ENCODE data around the gene CEMIP. TPM values are rescaled to one million over a fixed set of nuclear protein-coding genes. Genes with fewer than 3 reads are reported as not detected.

The CEMIP gene
- polyA plus RNA-seq, 1 donor = 6.7 TPM

DNA sequence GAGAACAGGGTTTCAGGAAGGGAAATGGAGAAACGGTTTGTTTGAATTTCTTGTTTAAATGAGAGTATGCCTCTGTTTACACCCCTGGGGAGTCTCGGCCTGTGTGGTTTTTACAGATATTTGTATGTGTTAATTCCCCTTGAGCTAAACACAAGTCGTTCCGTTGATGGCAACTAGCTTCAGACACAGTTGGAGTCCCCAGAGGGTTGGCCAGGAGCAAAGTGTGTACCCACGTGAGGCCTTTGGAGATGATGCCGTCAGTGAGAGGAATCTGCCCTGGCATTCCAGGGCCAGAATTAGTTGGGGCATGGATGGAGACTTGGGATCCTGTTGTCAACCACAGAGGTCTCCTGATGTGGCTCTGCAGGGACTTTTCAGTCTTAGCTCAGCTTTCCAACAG is 44.0 kb downstream of the CEMIP start:
- no peak for DNase-seq

DNA sequence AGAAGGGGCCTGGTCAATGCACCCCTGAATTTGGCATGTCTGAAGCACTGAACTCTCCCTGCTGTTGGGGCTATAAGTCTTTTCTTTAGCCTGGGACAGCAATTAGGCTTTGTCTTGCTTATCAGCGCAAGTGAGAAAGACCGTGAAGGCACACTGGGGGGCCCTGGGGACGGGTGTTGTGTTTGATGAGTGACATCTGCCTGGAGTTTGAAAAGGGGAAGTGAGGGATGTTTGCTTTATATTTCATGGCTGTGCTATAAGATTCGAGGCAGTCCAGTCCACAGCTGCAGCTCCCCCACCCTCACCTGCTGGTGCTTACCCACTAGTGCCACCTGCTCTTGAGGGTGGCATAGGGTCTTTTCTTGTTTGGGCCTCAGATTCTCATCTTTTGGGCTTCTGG is 44.8 kb downstream of the CEMIP start:
- no peak for DNase-seq

DNA sequence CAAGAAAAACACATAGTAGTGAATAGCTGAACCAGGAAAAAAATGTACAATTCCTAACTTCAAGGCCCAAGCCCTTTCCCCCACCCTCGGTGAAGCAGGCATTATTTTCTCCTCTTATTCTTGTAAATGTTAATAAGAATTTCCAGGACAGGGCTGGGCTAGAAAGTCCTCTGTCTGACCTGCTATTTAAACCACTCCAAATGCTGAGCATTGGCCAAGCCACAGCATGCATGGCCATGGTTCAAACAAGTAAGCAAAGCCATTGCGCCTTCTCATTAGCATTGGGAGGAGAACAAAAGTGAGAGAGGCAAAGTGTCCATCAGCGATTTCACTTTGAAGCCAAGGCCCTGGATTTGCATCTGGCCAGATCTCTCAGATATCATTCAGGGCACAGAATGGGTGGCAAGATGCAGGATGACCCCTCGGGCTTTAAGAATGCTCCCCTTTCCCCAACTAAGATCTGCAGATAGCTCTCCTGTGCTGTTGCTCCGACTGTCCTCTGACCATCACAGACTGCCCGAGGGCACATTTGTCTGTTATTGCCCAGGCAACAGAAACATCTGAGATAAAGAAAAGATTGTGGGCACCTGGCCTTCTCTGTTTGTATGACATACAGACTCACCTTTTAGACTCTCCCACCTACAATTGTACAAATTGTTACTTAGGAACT is 46.3 kb downstream of the CEMIP start:
- no peak for DNase-seq

DNA sequence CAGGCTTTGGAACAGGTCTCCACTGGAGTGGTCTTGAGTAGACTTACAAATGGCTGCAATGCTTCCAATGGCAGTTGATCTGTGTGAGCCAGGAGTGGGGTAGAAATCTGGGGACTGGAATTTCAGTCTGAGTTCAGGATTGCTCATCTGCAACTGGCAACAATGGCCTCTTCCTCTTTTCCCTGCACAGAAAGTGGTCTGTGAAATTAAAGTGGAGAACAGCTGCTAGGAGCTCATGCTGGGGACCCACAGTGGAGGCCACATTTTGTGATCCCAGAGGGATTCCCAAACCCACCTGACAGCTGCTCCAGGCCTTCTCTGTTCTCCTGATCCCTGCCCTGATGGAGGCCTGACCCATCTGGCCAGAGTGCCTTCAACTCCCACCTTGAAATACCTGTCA is 49.6 kb downstream of the CEMIP start:
- DNase-seq = no peak

DNA sequence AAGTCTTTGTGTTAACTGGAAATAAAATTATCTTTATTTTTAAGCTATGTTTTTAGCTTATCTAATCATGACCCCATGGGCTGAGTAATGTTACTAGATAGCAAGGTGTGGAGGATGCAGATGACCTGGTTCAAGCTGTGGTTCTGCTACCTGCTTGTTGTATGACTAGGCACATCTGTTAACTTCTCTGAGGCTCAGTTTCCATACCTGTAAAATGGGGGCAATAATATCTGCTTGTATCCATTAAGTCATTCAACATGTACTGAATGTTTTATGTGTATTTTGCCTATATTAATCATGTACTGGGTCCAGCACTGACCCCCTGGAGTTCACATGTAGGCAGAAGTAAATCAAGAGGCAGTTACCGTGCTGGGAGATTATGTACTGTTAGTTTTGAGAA is 51.5 kb downstream of the CEMIP start:
- no peak for DNase-seq

DNA sequence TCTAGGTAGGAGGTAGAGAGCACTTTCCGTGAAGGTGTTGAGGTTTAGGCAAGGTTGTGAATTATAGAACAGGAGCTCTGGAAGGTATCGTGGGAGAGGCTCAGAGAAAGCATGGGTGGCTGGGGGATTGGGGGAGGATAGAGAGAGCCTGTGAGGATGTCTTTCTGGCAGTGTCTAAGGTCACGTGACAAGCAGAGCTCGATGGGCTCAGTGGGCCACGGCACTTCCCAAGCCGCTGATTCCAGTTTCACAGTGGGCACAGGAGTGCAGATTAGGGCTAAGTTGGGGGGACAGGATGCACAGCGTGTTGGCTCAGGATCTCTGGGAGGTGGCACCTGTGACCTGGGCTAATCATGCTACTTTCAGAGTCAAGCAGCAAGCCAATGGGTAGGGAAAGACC is 52.0 kb downstream of the CEMIP start:
- no peak for DNase-seq

DNA sequence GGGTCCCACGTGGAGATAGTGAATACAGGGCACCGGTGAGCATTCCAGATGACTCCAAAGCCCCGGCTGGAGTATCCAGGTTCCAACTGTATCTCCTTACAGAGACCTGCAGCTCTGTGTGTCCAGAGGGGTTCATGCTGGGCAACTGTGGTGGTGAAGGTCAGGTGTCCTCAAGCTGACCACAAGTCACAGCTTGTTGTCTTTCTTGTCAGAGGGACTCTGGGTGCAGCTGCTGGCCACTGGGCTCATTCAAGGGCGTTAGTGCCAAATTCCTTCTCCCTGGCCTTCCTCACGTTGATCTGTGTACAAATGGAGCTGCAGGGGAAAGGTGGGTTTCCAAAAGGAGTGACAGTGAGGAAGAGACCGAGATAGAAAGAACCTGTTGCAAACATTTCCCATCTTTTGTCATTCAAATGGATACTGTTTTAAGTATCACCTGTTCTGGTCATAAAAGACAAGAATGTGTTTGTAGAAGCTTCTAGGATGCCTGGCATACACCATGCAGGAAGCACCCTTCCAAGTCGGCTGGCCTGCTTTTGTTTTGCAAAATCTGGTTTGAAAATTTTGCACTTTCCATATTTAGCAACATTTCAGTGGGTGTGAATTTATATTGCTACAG is 52.5 kb downstream of the CEMIP start:
- DNase-seq = no peak

DNA sequence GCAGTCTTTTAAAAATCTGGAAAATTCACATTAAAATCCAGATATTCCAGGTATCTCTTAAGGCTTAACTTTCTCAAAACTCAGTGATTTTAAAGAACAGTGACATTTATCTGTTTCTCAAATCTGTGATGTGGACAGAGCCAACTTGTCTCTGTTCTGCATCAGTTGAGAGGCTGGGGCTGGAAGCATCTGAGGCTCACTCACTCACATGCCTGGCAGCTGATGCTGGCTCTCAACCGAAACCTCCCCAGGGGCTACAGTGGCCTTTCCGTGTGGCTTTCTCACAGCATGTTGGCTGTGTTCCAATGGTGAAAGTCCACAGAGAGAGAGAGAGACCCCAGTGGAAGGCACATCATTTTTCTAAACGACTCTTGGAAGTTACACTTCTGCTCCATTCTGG is 53.5 kb downstream of the CEMIP start:
- DNase-seq = no peak

DNA sequence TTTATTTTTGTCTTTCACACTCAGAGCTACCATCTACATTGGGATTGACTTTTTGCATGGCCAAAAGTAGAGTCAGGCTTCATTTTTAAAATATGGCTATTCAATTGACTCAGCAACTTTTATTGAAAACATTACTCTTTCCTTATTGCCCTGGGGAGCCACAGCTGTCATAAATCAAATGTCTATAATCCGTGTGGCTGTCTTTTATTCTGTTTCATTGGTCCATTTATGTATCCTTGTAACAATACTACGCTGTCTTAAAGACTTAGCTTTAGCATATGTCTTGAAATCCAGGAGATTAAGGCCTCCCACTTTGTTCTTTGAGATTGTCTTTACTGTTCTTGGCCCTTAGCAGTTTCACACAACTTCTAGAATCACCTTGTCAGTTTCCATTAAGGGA is 55.2 kb downstream of the CEMIP start:
- DNase-seq = no peak

DNA sequence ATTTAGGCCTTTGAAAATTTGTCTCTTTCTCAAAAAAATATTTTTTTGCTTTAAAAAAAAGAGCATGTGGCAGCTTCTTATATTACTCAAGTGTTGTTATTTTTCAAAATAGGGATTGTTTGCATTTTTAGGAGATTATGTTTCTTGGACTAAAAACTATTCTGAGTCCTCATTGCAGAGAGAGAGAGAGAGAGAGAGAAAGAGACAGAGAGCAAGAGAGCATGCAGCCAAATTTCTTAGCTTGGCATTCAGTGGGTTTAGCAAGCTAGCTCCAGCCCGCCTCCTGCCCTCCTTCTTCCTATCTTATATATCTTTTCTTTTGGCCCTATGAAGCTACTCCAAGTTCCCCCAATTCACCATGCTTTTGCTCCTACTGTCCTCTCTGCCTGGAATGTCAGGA is 55.7 kb downstream of the CEMIP start:
- no peak for DNase-seq

DNA sequence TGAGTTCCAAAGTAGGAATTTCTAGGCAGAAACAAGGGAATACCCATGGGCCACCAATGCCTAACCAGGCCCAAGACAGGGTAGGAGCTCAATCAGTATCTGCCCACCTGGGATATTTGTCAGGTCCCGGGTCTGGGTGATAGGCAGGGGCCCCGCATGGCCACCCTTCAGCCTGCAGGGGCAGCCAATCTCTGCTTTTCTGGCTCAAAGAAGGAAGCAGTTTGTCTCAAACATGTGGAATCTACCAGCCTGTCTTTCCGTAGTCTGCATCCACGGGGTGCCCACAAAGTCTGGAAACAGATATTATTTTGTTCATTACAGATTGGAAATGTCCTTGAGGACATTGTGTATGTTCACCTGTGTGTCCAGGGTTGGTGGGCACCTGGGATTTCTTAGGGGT is 56.2 kb downstream of the CEMIP start:
- DNase-seq = no peak

DNA sequence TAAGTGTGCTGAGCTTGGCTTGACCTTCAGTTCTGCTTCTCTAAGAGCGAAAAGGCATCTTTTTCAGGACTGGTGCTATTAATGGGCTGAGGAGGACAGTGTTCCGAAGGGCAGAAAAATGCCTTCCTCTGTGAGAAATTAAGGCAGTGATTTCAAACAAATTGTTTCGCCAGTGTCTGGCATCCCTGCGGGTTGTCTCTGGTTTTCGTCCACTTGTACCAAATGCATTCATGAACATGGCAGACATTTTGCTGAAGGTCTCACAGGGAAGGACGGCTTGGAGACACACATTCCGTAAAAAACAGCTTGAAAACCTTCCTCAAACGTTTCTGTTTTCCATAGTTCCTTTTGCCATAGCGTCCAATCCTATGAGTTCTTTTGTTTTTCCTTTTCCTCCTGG is 57.1 kb downstream of the CEMIP start:
- DNase-seq = no peak

DNA sequence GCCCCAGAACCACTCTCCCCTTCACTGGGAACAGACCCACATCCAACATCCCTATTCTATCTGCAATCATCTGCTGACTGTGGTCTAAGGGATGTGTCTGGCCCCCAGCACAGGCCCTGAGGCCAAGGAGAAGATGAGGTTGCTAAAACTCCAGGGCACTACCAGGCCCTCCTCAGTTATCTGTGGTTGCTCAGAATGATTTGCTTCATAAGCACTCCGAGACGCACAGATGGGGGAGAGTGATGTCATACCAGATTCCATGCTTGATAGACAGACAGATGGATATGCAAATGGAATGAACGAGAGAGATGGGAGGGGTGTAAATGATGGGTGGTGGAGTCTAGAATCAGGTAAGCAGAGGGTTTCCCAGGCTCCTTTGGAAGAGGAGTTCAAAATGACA is 57.8 kb downstream of the CEMIP start:
- DNase-seq = no peak

DNA sequence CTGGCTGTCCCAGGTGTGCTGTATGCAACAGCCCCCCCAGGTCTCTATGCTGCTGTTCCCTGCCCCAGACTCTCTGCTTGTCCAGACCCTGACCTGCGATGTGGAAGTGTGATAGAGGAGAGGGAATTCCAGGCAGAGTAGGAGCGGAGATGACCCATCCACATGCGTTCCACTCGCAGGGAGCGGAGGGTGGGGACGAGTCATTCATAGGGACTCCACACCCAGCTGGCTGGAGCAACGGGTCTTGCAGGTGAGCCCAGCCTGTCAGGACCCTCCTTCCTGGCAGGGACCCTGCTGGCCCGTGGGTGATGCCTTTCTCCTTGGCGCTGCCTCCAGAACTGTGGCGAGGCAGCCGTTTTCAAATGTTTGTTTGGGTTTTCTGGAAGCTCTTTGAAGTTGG is 58.8 kb downstream of the CEMIP start:
- DNase-seq = no peak

DNA sequence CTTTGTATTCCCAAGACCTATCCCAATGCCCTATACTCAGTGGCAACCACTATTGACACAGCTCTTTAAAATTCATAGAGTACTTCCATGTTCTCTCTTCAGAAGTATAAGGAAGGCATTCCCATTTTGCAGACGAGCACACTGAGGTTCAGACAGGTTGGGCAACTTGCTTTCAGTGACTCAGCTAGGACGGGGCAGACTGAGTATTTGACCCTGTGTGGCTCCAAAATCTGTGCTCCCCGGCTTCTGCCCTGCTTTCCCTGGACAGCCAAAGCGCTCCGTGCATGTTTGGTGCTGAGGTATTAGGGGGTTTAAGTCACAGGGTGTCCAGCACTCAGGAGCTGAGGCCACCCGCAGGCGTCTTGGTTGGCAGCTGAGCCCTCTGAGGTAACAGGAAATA is 59.5 kb downstream of the CEMIP start:
- no peak for DNase-seq

DNA sequence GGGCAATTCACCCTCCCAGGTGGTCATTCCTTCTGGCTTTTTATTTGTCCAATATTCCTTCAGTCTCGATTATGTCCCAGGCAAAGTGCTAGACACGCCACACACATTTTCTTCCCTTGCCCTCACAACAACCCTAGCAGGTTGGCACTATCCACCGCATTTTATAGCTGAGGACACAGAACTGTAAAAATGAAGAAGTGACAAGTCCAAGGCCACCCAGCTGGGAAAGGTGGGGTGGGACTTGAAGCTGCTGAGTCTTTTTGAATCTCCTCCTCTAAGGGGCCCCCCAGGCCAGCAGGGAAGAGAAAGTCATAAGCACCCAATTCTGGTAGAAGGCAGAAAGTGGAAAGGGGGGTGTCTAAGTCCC is 60.6 kb downstream of the CEMIP start:
- no peak for DNase-seq

DNA sequence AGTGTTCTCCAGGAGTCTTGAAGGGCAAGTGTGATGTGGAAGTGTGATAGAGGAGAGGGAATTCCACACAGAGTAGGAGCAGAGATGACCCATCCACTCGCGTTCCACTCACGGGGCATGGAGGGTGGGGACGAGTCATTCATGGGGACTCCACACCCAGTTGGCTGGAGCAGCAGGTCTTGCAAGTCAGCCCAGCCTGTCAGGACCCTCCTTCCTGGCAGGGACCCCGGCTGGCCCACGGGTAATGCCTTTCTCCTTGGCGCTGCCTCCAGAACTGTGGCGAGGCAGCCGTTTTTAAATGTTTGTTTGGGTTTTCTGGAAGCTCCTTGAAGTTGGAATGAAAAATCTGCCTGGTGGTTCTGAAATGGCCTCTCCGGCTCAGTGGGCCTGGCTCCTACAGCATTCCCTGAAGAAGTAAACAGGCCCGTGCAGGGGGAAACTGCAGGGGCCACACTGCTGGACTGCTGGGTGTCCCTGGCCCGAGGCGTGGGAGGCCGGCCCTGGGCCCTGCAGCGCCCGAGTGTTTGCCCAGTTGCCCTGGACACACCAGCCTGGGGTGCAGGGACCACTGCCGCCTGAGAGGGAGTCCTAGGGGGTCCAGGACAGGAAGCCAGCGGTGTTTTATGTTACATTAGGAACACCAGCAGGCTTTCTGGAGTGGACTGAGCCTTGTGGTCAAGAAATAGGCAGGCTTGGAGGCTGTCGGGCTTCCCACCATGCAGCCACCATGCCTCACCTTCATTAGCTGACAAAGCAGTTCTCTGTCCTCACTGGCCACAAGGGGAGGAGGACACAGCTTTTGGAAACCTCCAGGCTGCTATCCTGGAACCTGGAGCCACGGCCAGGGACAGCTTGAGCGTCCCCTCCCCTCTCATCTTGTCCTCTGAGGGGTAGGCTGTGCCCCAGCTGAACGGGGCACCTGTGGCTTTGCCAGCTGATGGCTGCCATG is 61.3 kb downstream of the CEMIP start:
- DNase-seq = no peak

DNA sequence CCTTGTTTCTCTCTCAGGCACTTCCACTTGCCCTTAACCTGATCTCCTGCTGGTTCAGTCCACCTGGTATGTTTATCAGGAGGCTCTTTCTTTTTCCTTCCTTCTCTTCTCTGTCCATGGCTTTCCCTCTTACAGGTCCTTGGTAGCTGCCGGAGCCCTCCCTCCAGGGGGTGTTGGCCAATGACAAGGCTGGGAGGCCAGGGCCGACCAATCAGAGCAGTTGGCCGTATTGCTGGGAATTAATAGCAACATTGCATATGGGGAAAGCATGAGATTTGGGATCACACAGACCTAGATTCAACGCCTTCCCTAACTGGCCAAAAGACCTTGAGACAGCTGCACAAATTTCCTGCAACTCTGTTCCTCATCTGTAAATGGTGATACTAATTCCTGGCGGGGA is 62.4 kb downstream of the CEMIP start:
- DNase-seq = no peak

DNA sequence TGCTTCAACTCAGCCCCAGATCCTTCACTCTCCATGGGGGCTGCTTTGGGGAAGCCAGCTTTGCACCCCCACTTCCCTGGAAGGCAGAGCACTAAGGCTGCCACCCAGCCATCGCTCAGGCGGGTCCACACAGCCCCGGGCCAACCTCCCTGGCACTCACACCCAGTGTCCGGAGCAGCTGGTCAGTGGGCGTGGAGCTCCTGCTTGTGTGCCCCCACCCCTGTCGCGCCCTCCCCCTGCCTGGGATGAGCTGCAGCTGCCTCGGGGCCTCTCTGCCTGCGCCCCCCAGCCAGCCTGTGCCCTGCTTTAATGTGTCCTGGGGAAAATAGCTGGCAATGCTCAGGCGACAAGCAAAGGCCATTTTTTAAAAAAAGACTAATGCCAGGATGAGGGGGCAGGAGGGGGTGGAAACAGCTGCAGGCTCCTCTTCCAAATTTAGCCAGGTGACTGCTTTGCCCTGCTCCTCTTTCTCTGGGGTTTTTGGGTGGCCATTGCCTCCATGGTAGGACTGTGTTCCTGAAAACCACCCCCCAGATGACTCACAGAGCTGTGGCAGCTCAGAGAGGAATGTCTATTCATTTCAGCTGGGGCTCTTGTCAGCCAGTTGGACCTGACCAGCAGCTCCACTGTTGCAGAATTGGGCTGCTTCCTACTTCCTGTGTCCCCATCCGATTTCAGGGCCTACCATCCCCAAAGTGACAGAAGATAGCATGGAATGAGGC is 65.0 kb downstream of the CEMIP start:
- DNase-seq = no peak

DNA sequence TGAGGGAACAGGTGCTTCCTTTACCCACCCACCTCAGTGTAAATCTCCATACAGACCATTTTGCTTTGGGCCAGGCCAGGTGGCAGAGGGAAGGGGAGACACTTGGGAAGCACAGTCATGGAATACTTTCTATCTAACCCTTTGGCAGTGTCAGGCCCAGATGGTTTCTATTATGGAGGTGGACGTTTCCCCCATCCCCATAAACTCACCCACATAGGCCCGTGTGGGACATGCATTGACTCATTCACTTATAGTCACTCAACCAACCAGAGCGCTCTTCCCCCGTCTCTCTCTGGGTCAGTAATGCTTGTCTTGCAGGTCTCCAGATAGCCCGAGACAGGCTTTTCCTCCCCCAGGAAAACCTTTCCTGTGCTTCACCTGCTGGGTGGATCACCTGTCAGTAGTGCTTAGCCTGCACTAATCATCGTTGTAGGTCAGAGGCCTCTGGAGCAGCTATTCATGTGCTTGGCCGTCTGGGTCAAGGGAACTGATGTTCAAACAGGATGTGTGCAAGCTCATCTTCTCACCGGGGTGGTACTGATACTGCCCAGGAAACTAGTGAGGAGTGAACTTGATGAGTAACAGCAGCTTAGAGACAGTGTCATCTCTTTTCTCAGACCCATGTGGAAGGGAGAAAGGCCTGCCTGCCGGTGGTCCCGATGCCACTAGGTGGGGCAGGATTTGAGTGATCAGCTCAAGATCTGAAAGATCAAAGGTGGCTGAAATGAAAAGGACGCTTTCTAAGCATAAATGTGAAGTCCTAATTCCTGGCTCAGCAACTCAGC is 67.1 kb downstream of the CEMIP start:
- DNase-seq = no peak

DNA sequence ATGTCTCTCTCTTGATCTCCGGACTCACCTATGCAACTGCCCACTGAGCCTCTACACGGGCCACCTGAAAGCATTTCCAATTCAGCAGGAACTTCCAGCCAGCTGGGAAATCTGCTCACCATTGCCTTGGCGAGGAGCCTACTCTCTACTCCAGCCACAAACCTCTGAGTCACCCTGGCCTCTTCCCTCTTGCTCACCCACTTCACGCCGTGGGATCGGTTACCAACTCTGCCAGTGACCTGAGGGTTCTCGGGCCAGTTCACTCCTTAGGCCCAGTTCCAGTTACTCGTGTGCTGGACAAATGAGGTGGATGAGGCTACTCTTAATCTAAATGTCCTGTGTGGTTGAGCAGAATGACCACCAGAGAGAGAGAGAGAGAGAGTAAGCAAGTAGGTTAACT is 70.1 kb downstream of the CEMIP start:
- DNase-seq = no peak

DNA sequence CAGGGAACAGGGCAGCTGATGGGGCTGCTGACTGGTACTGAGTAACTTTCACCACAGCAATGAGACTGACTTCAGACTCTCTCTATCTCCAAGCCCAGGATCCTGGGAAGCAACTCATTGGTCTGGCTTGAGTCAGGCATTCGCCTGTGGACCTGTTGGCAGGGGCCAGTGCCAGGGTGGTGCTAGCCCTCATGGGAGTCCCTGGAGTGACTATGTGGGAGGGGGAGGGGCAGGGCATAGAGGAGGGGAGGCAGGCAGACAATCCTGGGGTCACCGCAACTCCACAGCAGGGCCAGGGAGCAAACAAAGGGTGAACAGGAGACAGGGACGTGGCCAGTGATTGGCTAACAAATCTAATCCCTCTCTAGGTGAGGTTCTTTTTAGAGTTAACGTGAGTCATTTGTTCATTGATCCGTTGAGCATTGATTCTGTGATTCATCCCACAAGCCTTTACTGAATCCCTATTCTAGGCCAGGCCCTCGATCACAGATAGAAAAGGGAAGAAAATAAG is 71.8 kb downstream of the CEMIP start:
- DNase-seq = no peak

All from left kidney (tissue), 2 donors.